HG03565 (cell line): ENCODE results near the gene HS6ST2.
"Not testable (repeated sequence)": the region's sequence is repeated elsewhere in the genome, so short reads cannot be mapped to it uniquely, and the experiment has no call there.

Source experiments
- ATAC-seq: cut with Tn5 transposase; IDR thresholded peaks from one replicate; pipeline ENCODE4 v1.9.1; 2021; ENCODE audit warnings: mild to moderate bottlenecking, moderate library complexity; ENCODE audit not compliant: unreplicated experiment

HS6ST2 gene

GRCh38 chrX:132945055-132945599, 13.3 kb downstream of the HS6ST2 start:
- not testable (repeated sequence) for ATAC-seq

GRCh38 chrX:132940727-132941327, 17.6 kb downstream of the HS6ST2 start:
- ATAC-seq, result no peak

DNA sequence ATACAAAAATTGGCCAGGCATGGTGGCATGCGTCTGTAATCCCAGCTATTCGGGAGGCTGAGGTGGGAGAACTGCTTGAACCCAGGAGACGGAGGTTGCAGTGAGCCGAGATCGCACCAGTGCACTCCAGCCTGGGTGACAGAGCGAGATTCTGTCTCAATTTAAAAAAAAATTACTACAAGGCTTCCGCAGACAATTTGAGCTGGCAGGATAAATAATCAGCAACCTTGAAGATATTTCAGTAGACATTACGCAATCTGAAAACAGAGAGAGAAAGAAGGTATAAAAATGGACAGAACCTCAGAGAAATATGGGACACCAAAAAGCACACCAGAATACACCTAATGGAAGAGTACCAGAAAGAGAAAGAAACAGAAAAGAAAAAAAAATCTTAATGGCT, 25.3 kb downstream of the HS6ST2 start:
- no peak for ATAC-seq

GRCh38 chrX:132924426-132924825, 34.0 kb downstream of the HS6ST2 start:
- ATAC-seq, result no peak

DNA sequence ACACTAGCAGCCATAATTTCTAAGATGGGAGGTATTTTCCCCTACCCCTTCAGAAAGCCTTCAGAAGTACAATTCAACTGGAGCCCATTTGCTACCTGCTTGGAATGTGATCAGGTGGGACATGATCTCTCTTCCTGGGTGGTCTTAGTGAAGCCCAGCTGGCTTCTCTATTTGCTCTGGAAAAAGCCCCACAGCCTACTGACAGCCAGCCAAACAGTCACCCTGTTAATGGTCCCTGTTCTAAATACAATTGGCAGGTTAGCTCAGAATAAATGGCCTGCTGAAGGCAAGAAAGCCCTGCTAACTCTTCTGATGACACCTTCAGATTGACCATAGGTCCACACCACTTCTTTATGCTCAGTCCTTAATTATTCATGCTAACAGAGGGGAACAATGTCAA, 39.9 kb downstream of the HS6ST2 start:
- no peak for ATAC-seq

DNA sequence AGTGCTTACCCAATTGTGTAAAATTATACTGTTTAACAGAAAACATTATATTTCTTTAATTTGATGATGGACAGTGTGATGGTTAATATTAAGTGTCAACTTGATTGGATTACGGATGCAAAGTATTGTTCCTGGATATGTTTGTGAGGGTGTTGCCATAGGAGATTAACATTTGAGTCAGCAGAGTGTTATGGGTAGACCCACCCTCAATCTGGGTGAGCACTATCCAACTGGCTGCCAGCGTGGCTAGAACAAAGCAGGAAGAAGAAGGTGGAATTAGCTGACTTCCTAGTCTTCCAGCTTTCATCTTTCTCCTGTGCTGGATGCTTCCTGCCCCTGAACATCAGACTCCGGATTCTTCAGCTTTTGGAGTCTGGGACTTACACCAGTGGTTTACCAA, 42.1 kb downstream of the HS6ST2 start:
- ATAC-seq, result no peak

DNA sequence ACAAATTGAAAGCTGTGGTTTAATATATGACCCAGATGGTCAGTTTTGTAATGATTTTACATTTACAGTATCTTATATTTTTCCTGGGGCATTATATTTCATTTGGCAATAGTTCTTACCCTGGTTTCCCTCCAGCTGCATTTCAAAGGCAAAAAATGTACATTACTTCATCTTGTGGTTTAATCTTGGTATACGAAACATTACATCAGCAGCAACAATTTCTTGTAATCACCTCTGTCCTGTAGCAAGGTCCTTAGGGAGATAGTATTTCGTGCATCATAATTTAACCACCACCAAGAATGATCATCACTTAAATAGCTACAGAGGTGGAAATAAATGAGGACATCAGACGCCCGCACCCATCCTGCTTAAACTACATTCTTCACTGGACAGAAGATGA, 48.8 kb downstream of the HS6ST2 start:
- ATAC-seq, result no peak

DNA sequence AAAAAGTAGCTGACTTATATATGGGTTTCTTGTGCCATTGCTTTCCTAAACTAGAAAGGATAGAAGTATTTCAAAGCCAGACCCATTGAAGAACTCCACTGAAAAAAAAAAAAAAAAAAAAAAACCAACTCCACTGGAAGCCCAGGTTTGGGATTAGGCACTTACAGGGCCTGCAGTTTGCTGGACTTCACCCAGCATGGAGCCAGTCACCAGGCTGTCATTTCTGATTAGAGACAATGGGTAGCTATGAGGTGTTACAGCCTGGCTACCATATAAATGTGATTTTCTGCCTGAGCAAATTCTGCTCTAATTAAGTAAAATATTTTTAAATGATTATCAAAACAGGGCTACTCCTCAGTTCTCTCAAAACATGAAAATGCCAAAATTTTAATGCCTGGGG, 49.5 kb downstream of the HS6ST2 start:
- no peak for ATAC-seq

DNA sequence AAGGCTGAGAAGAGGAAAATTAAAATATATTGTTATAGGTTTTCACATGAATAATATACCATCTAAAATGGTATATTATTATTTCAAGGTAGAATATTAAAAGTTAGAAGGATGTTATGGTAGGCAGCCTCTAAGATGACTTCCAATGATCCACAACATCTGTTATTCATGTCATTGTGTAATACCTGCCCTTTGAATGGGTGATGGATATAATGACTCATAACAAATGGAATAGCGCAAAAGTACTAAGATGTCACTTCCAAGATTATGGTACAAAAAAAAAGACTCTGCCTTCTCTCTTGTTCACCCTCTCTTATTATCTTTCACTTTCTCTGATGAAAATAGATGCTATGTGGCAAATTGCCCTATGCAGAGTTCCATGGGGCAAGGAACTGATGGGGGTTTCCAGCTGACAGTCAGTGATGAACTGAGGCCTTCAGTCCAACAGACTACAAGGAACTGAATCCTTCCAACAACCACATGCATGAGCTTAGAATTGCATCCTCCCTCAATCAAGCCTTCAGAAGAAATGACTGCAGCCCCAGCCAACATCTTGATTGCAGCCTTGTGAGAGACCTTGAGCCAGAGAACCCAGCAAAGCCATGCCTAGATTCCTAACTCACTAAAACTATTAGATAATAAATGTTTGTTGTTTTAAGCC, 57.7 kb downstream of the HS6ST2 start:
- no peak for ATAC-seq

DNA sequence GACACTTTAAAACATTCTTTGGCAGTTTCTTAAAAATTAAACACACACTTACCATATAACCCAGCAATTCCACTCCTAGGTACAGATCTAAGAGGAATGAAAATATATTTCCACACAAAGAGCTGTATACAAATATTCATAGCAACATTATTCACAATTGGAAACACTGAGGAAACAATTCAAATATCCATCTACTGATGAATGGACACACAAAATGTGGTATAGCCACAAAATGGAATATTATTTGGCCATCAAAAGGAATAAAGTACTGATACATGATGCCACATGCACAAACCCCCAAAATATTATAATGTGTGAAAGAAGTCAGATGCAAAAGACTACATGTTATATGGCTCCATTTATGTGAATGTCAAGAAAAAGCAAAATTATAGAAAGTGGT, 70.9 kb downstream of the HS6ST2 start:
- ATAC-seq, result no peak

GRCh38 chrX:132883358-132883915, 75.0 kb downstream of the HS6ST2 start:
- ATAC-seq, result no peak

GRCh38 chrX:132880753-132881152, 77.7 kb downstream of the HS6ST2 start:
- ATAC-seq, result not testable (repeated sequence)

DNA sequence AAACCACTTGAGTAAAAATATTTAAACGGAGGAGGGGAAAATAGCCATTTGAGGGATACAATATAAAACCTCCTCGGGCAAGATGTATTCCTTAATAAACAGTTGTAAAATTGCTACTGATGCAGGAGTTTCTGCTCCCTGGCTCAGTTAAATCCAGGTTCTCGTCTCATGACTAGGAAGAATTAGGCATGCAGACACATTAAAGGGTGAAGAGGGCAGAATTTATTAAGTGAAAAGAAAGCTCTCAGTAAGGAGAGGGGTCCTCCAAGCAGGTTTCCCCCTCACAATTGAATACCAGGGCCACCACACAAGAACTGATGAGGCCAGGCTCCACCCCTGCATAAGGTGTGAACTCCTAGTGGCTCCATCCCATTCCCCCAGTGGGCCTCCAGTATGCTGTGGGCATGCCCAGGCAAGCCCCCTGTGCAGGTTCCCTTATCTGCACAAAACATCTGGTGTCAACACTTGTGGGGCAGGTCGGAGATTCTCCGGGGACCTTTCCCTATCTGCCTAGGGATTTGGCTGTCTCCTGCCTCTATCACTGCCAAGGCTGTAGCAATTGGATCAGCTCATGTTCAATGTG, 80.4 kb downstream of the HS6ST2 start:
- ATAC-seq, result no peak

DNA sequence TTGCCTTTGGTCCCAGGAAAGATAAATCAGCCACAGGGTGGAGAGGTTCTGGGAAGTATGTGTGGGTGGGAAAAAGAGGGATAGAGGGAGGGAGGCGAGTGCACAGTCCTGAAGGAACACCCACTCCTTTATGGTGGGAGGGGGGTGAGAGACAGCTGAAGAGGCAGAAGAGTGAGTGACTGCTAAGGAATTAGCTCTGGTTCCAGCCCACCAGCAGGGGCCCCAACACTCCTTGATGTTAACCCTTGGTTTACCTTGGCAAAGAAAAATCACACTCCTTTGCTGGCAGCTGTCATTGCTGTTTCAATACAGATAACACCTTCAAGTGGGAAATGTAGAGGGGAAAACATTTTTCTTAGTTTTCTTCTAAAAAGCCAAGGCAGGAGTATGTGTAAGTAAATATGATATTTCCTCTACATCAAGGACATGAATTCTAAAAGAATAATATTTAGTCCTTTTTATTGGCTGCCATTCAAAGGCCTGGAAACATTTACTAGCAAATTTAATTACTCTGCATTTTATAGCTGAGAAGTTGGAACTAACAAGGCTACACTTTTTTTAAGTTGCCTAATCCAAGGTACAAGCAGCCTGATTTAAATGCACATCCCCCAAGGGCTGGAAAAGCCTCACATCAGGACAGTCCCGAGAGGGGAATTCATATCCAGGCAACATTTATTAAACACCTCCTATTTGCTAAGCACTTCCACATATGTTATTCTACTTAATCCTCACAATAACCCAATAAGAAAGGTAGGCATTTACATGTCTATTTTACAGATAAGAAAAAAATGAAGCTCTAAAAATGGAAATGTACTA, 81.7 kb downstream of the HS6ST2 start:
- ATAC-seq, result no peak

DNA sequence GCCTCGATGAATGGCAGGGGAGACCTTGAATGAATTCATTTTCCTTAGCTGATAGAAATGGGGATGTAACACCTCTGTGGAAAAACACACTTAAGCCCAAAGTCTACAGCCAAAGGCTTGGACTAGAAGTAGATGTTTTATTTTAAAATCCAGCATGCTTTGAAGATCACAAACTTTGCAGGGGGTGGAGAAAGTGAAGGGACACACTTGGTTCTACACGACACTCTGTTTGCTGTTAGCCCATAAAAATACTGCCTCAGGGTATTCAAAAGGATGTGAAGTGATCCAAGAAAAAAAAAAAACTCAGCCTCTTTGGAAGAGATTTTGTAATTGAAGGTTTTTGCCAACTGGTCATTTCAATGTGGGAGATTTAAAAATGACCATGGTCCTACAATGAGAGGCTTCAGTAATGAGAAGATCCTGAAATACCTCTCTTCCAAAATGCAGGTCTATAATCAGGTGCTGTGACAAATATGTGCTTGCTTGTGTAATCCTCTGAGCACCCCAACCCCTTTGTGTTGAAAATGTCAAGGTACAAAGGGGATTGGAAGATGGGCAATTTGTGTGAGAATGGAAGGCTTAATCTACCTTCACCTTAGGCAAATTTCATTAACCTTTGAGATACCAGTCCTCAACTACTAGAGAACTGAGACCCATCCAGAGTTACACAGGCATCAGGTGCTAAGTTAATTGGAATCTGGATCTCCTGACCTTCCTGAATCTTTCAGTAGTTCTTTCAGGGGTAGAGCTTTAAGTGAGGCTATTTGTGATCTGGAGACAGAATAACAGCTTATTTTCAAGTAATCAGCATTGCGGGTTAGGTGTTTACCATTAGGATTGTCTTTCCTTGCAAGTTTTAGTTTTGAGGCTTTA, 82.5 kb downstream of the HS6ST2 start:
- no peak for ATAC-seq

GRCh38 chrX:132862562-132862961, 95.9 kb downstream of the HS6ST2 start:
- no peak for ATAC-seq

GRCh38 chrX:132861076-132861475, 97.4 kb downstream of the HS6ST2 start:
- ATAC-seq, result no peak

DNA sequence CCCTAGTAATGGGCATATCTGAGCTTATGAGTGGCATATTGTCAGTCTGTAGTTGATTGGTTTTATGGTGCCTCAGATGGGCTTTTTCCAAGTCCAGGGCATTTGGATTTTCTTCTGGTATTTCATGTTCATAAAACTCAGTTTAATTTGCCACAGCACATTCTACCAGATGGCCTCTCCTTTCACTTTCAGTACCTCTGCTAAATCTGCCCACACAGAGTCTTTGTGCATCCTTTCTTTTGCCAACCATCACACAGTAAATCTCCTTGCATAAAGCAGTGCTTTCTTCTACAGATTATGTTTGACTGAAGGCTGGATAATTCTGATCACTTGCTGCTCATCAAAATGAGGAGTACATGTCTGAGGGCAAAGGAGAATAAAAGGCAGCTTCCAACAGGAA, 98.2 kb downstream of the HS6ST2 start:
- ATAC-seq, result no peak

GRCh38 chrX:132858018-132858417, 100.4 kb downstream of the HS6ST2 start:
- ATAC-seq, result no peak

- ATAC-seq, result peak; percentile 61
Measured at GRCh38 chrX:132855780-132856341, 102.6 kb downstream of the HS6ST2 start.
